Testis (tissue), 3 donors: ENCODE data around the gene ARSG. TPM values are rescaled to one million over a fixed set of nuclear protein-coding genes. Genes with fewer than 3 reads are reported as not detected.

Experiments used
- DNase-seq: peaks from one replicate; pipeline ENCODE4 v3.0.0-alpha.2; 2019
- H3K27ac ChIP-seq, 2 donors: fragments of 200-600 bp; sonication (generic); one replicate each; pipeline ENCODE4 v1.5.1; 2019
- H3K27me3 ChIP-seq: fragments of 200-600 bp; sonication (generic); one replicate; pipeline ENCODE4 v1.5.1; 2019
- H3K36me3 ChIP-seq: fragments of 200-600 bp; sonication (generic); one replicate; pipeline ENCODE4 v1.5.1; 2017; ENCODE audit warnings: low read depth; ENCODE audit errors: missing control alignments
- H3K4me1 ChIP-seq: fragments of 200-600 bp; sonication (generic); one replicate; pipeline ENCODE4 v1.5.1; 2019
- H3K4me3 ChIP-seq, 2 donors: fragments of 200-600 bp; sonication (generic); one replicate each; pipeline ENCODE4 v1.5.1; 2017 to 2019
- H3K9me3 ChIP-seq: fragments of 200-600 bp; sonication (generic); one replicate; pipeline ENCODE4 v1.5.1; 2017
- CTCF ChIP-seq, 3 experiments: fragments of 450-650 bp in 2 of 3; fragments of 200-600 bp in 1 of 3; sonication (generic) in 1 of 3; IDR thresholded peaks; one replicate each; pipeline ENCODE4 v1.5.1; 2016 to 2019; ENCODE audit warnings: antibody characterized with exemption in 3 of 3, mild to moderate bottlenecking in 2 of 3, moderate library complexity in 1 of 3
- POLR2A ChIP-seq: fragments of 450-650 bp; IDR thresholded peaks from one replicate; pipeline ENCODE4 v1.6.1; 2017; ENCODE audit warnings: antibody characterized with exemption, mild to moderate bottlenecking, moderate library complexity
- whole genome bisulfite sequencing, 2 donors: methylation state at CpG; one replicate each; pipeline ENCODE4 v1.1.5; 2018; 5-methylcytosine and 5-hydroxymethylcytosine counted together
- intact Hi-C: fragments of 100-400 bp; cut with DNase I; formaldehyde crosslinking; loops from one replicate; pipeline ENCODE4 v1.15.1; 2023; ENCODE audit warnings: low total_unique reads
- polyA plus RNA-seq: library from polyadenylated mRNA; stranded (reverse); fragments of 350-450 nt; fragmentation: Illumina TruSeq; extraction: RNeasy Lipid Tissue Mini Kit (QIAGEN cat#74804); gene quantifications from one replicate; pipeline ENCODE4 v1.2.3, GENCODE V29; 2014; ENCODE audit warnings: low read depth, low replicate concordance; ENCODE audit not compliant: insufficient read depth
- total RNA-seq, 2 donors: library from RNA; depleted of rRNA; stranded (reverse); fragments of >200 nt; gene quantifications; one replicate each; pipeline ENCODE4 v1.2.3, GENCODE V29; 2016

Gene ARSG
- total and polyA plus RNA-seq, 3 donors from 2014 or later: 7.4 to 16.9 (median 12.5) TPM

DNA sequence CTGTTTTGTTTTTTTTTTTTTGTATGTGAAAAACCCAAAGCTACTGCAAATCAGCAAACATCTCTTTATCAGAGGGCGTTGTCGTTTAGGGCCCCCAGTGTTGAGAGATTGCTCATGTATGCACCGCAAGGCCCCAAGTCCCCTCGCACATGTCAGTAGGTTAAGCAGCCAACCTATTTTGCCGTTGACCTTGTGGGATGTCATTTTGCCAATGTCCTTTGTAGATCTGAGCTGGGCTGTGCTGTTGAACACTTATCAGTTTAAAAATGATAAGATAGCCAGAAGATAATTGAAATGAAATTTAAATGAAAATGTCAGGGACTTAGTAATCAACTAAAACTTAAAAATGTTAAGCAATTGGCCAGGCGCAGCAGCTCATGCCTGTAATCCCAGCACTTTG lies 26.2 kb downstream of the ARSG start:
- Histone ChIP-seq H3K36me3 (no peaks in the 10 kb centered on the region), H3K4me1 (no peaks in the 10 kb centered on the region), H3K27me3 (no peaks in the 10 kb centered on the region), H3K27ac (no peak overlapping the region), H3K9me3 (no peaks in the 10 kb centered on the region), H3K4me3 (no peak overlapping the region)
- DNase-seq: no peak
- TF ChIP-seq POLR2A: no peak
- TF ChIP-seq CTCF (IDR thresholded peaks at IDR 0.05): no peak
- 90 to 91% methylated on average over 6 of the region's 6 CpGs for whole genome bisulfite sequencing, 2 donors
- intact Hi-C loops: no loop called here

DNA sequence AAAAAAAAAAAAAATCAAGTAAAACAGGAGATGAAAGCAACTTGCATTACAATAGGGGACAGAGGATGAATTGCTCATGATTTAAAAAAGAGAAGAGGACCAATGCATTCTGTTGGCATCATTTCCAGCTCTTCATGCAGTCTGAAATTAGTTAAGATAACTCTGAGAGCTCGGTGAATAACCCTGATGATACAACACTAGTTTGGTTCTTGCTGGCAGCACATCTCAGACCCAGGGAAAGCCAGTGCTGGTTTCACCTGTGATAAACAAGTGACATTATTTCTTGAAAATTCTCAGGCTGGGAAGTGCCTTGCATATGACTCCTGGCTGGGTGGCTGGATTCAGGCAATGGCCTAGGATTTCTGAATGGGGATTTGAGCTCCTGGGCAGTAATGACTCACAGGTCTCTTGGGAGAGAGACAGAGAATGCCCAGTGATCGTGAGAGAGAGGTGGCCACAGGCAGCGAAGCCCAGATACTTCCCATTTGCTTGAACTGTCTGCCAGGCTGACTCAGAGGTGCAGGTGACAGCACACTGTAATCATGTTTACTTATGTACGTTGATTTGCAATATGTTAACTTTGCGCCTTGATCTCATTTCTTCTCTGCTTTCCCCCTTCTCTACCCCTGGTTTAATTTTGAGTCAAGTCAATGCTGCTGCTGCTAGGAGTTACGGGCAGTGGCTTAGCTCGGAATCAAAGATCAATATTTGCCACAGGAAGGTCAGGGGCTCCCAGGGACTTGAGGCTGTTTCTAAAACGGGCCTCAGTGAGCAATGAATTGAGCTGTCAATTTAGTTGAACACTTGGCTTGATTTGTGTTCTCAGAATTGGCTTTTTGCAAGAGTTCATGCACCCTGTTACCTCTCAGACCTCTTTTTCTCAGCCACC lies 27.1 kb downstream of the ARSG start:
- DNase-seq: no peak
- TF ChIP-seq CTCF (IDR thresholded peaks at IDR 0.05): no peak
- no peak for TF ChIP-seq POLR2A
- H3K36me3 ChIP-seq: no peaks in the 10 kb centered on the region

DNA sequence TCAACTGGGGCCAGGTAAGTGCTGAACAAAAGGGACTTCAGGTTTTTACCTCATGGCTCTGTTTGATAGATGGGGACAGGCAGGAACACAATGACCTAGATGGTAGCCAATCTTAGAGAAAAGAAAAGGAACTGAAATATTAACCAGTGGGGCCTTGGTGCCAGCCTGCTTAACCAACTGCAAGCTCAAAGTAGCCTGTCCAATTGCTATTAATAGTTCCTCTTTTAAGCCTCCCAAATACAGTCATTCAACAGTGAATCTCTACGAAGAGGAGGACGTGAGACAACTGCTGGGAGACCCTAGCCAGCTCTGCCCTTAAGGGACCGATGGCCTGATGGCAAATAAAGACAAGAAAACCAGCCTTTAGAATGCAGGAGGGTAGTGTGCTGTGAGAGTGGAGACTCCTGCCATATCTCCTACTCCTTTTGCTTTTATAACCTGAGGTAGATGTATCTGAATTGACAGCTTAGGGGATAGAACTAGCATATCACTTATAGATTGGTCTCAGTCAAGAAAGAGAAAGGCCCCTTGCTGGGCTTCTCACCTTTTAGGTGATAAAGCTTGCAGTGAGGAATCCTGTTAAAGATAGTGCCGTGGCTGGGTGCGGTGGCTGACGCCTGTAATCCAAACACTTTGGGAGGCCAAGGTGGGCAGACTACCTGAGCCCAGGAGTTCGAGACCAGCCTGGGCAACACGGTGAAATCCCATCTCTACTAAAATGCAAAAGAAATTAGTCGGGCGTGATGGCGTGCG lies 28.3 kb downstream of the ARSG start:
- Histone ChIP-seq H3K36me3 (no peaks in the 10 kb centered on the region), H3K4me1 (no peaks in the 10 kb centered on the region), H3K27ac (no peak overlapping the region), H3K4me3 (no peak overlapping the region), H3K9me3 (no peaks in the 10 kb centered on the region), H3K27me3 (no peaks in the 10 kb centered on the region)
- intact Hi-C loops: no loop called here
- 92 to 93% methylated on average over 12 of the region's 12 CpGs for WGBS, 2 donors
- TF ChIP-seq POLR2A (no peak), CTCF (IDR thresholded peaks at IDR 0.05) (no peak)
- DNase-seq: no peak

More for the DNA sequence above, 27.1 kb downstream of the ARSG start:
- no peaks in the 10 kb centered on the region for H3K9me3 ChIP-seq
- intact Hi-C loops: no loop called here
- H3K4me3 ChIP-seq: no peak overlapping the region
- 71 to 81% methylated on average over 8 of the region's 8 CpGs for WGBS, 2 donors
- no peak overlapping the region for H3K27ac ChIP-seq
- H3K27me3 ChIP-seq: no peaks in the 10 kb centered on the region
- H3K4me1 ChIP-seq: no peaks in the 10 kb centered on the region

DNA sequence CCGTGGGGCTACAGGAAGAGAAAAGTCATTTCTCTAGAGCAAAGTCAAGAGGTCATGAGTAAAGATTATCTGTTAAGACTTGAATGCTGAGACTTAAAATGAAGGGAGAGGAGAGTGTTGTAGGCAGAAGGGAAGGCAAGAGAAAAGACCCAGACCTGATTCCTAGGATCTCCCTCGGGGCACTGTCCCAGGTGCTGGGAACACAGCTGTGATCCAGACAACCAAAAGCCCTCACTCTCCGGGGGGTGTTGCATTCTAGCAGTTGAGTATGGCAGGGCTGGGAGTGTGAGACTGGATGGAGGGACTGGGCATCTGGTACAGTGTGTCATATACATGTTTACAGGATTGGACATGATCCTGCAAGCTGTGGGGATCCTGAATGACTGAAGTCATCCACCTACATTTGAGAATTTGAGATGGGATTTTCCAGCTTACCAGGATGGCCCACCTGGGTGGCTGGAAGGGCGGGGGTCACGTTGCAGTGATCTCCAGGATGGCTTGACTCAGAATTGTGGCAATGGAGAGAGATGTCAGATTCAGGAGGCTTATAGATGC lies 29.1 kb downstream of the ARSG start:
- intact Hi-C loops: no loop called here

More for the DNA sequence above, 29.1 kb downstream of the ARSG start:
- TF ChIP-seq CTCF (IDR thresholded peaks at IDR 0.05) (no peak), POLR2A (no peak)
- H3K4me1 ChIP-seq: no peaks in the 10 kb centered on the region
- no peak for DNase-seq
- 88 to 93% methylated on average over 5 of the region's 5 CpGs for WGBS, 2 donors
- no peaks in the 10 kb centered on the region for H3K27me3 ChIP-seq
- no peaks in the 10 kb centered on the region for H3K36me3 ChIP-seq
- H3K4me3 ChIP-seq: no peak overlapping the region
- H3K9me3 ChIP-seq: no peaks in the 10 kb centered on the region
- no peak overlapping the region for H3K27ac ChIP-seq
